Right lobe of liver (tissue), 6 donors: ENCODE data around the gene SLC4A11. TPM values are rescaled to one million over a fixed set of nuclear protein-coding genes. Genes with fewer than 3 reads are reported as not detected.

Source experiments
- ATAC-seq, 4 donors: fragments of 200-7000 bp; cut with Tn5 transposase; one replicate each; pipeline ENCODE4 v1.9.1; 2020; ENCODE audit warnings: mild to moderate bottlenecking in 4 of 4, moderate library complexity in 4 of 4
- DNase-seq, 3 donors: peaks; one replicate each; pipeline ENCODE4 v3.0.0-alpha.2; 2020
- H3K27ac ChIP-seq, 3 donors: fragments of 200-600 bp; one replicate each; pipeline ENCODE4 v1.8.0; 2022
- H3K27me3 ChIP-seq, 2 donors: fragments of 200-600 bp; one replicate each; pipeline ENCODE4 v1.8.0; 2022
- H3K36me3 ChIP-seq, 4 donors: fragments of 200-600 bp; sonication (generic) in 1 of 4; one replicate each; pipeline versions ENCODE4 v1.5.1 to v1.8.0; 2017 to 2022; ENCODE audit warnings: control low read depth in 1 of 4
- H3K4me1 ChIP-seq, 4 donors: fragments of 200-600 bp; sonication (generic) in 1 of 4; one replicate each; pipeline versions ENCODE4 v1.5.1 to v1.8.0; 2017 to 2022; ENCODE audit warnings: control low read depth in 1 of 4
- H3K4me3 ChIP-seq, 3 donors: fragments of 200-600 bp; one replicate each; pipeline ENCODE4 v1.8.0; 2022
- H3K9me3 ChIP-seq, 4 donors: fragments of 200-600 bp; sonication (generic) in 1 of 4; one replicate each; pipeline versions ENCODE4 v1.5.1 to v1.8.0; 2017 to 2022; ENCODE audit warnings: control low read depth in 1 of 4
- POLR2A ChIP-seq: fragments of 450-650 bp; IDR thresholded peaks from one replicate; pipeline ENCODE4 v1.6.1; 2017; ENCODE audit warnings: antibody characterized with exemption, mild to moderate bottlenecking
- WGBS: methylation state at CpG from one replicate; pipeline ENCODE4 v1.1.6; 2018; ENCODE audit warnings: low coverage, low lambda C conversion rate; ENCODE audit not compliant: insufficient coverage; ENCODE audit errors: missing lambda C conversion rate; 5-methylcytosine and 5-hydroxymethylcytosine counted together
- intact Hi-C, 2 donors: fragments of 100-400 bp; cut with DNase I; formaldehyde crosslinking; loops; one replicate each; pipeline versions ENCODE4 v1.11.2 to v1.14.1; 2022
- total RNA-seq, 6 experiments: library from RNA; depleted of rRNA in 2 of 6; stranded (reverse); fragments of >200 nt in 2 of 6; fragmentation: NEBNext Ultra II Directional in 3 of 6; extraction: Animal tissue kit (Norgen Biotek cat#: 25700) in 3 of 6; gene quantifications; one replicate each; pipeline versions ENCODE4 v1.1.0 to v1.2.4, GENCODE V29; 2016 to 2023
- TF ChIP-seq, protein P1 (sequence below), 4 donors: fragments of 200-600 bp in 3 of 4; fragments of 450-650 bp in 1 of 4; IDR thresholded peaks; one replicate each; pipeline versions ENCODE4 v1.5.1 to v1.8.0; 2016 to 2022; ENCODE audit warnings: antibody characterized with exemption in 4 of 4, mild to moderate bottlenecking in 2 of 4
- donor health status: DM: no; HTN: yes; CAD: no.
- donor health status: DM: no; HTN: no; CAD: no.
- donor health status: DM: no; HTN: no; CAD: no.
- donor health status: DM: no; HTN: yes; CAD: no.
- donor health status: DM: no; HTN: yes; CAD: no.

Gene SLC4A11
- total RNA-seq, 6 experiments from 2014 or later = 0.11 to 0.40 (median 0.18) TPM; not detected in 1

DNA sequence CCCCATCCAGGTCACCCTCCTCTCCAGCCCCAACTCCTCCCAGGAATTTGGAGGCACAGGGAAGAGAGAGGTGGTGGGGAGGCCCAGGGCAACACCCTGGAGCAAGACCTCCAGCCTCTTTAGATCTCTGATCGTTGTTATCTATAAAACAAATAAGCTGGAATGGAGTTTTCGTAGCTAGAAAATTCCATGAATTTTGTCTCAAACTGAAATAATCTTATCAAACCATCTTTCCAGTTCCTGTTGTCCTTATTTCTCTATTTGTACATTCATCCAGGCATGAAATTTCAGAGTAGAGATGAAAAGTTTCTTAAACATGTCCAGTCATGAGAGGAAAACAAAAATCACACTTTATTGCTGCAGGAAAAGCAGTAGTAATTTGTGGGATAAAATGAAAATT is 6.2 kb upstream of the SLC4A11 start:
- Histone ChIP-seq H3K4me1 (peaks cover 0 to 8% (median 0%) of the 10 kb centered on the region in 4 donors), H3K4me3 (no peak overlapping the region), H3K9me3 (no peaks in the 10 kb centered on the region), H3K27me3 (no peaks in the 10 kb centered on the region), H3K27ac (no peak overlapping the region), H3K36me3 (no peaks in the 10 kb centered on the region)
- WGBS = 53% methylated on average over 2 of the region's 2 CpGs
- ATAC-seq = no peak
- intact Hi-C loops = no loop called here
- no peak for DNase-seq
- TF ChIP-seq, protein P1, sequence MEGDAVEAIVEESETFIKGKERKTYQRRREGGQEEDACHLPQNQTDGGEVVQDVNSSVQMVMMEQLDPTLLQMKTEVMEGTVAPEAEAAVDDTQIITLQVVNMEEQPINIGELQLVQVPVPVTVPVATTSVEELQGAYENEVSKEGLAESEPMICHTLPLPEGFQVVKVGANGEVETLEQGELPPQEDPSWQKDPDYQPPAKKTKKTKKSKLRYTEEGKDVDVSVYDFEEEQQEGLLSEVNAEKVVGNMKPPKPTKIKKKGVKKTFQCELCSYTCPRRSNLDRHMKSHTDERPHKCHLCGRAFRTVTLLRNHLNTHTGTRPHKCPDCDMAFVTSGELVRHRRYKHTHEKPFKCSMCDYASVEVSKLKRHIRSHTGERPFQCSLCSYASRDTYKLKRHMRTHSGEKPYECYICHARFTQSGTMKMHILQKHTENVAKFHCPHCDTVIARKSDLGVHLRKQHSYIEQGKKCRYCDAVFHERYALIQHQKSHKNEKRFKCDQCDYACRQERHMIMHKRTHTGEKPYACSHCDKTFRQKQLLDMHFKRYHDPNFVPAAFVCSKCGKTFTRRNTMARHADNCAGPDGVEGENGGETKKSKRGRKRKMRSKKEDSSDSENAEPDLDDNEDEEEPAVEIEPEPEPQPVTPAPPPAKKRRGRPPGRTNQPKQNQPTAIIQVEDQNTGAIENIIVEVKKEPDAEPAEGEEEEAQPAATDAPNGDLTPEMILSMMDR (IDR thresholded peaks at IDR 0.05) = no peak
- no peak for TF ChIP-seq POLR2A

DNA sequence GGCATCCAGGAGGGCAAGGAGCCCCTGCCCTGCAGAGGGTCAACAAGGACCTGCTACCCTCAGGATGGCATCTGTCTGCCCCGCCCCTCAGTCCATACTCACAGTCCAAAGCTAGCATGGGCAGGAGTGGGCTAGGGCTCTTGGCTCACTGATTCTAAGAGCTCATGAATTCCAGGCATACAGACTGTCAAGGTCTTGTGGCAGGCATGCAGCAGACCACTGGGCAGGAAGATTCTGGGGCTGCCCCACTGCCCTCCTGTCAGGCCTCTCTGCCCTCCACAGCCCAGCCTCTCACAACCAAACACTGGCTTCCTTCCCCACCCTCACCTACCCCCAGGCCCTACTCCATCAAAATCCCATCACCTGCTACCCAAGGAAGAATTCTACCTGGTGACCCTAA is 5.6 kb upstream of the SLC4A11 start:
- H3K9me3 ChIP-seq = no peaks in the 10 kb centered on the region
- peaks cover 0 to 11% (median 0%) of the 10 kb centered on the region in 4 donors for H3K4me1 ChIP-seq
- H3K27me3 ChIP-seq = peaks cover 0 to 2% of the 10 kb centered on the region in 2 donors
- no peak for ATAC-seq
- intact Hi-C loops = no loop called here
- no CpG with 5 or more reads among the region's 1 CpG for WGBS
- H3K36me3 ChIP-seq = no peaks in the 10 kb centered on the region
- no peak for DNase-seq
- TF ChIP-seq, protein P1 (IDR thresholded peaks at IDR 0.05) = no peak
- no peak for TF ChIP-seq POLR2A
- H3K4me3 ChIP-seq = no peak overlapping the region
- no peak overlapping the region for H3K27ac ChIP-seq

DNA sequence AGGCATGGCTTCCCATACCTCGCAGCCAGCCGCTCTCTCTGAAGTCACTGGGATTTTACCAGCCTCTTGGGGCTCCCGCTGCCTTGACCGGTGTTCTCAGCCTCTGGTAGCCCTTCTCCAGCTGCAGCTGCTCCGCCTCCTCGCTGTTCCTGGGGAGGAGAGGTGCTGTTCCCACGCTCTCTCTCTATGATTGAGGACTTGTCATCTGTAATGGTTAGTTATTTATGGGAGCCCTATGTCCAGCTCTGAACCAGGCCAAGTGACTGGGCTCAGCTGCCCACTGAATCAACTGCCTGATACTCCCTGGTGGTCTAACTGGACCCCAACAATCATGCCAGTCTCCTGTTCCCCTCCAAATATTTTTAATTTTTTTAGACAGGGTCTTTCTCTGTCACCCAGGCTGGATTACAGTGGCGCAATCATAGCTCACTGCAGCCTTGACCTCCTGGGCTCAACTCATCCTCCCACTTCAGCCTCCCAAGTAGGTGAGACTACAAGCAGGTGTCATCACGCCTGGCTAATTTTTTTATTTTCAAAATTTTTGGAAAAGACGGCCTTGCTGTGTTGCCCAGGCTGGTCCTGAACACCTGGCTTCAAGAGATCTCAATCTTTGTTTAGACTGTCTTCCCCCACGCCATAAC is 4.8 kb upstream of the SLC4A11 start:
- no peaks in the 10 kb centered on the region for H3K9me3 ChIP-seq
- intact Hi-C loops = no loop called here
- no peak overlapping the region for H3K27ac ChIP-seq
- TF ChIP-seq POLR2A = no peak
- TF ChIP-seq, protein P1 (IDR thresholded peaks at IDR 0.05) = no peak
- DNase-seq = no peak
- no peaks in the 10 kb centered on the region for H3K36me3 ChIP-seq
- peaks cover 0 to 7% of the 10 kb centered on the region in 2 donors for H3K27me3 ChIP-seq
- no peak overlapping the region for H3K4me3 ChIP-seq
- 82% methylated on average over 11 of the region's 11 CpGs for WGBS
- H3K4me1 ChIP-seq = peaks cover 0 to 12% (median 0%) of the 10 kb centered on the region in 4 donors
- no peak for ATAC-seq

DNA sequence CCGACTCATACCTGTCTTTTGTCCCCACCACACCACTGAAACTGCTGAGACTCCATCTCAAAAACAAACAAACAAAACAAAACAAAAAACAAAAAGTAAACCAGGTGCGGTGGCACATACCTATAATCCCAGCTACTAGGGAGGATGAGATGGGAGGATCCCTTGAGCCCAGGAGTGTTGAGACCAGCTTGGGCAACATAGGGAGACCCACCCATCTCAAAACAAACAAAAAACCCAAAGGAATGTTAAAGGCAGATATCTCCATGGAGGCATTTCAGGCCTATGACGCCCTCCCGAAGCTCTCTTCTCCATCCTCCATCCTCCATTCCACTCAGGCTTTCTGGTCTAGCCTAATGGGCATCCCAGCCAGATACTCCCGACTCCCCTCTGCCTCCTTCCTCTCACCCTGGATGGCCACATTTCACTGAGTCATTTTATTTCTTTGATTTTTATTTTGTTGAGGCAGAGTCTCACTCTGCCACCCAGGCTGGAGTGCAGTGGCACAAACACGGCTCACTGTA is 3.2 kb upstream of the SLC4A11 start:
- Histone ChIP-seq H3K4me1 (peaks cover 0 to 17% (median 0%) of the 10 kb centered on the region in 4 donors), H3K36me3 (no peaks in the 10 kb centered on the region), H3K27me3 (peaks cover 0 to 7% of the 10 kb centered on the region in 2 donors), H3K9me3 (no peaks in the 10 kb centered on the region), H3K4me3 (no peak overlapping the region), H3K27ac (no peak overlapping the region)
- intact Hi-C loops = no loop called here
- ATAC-seq (no peak), DNase-seq (no peak)
- TF ChIP-seq, protein P1 (IDR thresholded peaks at IDR 0.05) = no peak
- TF ChIP-seq POLR2A = no peak
- WGBS = 59% methylated on average over 6 of the region's 6 CpGs
